Astrocyte of the cerebellum (primary cell): ENCODE measurements around the gene TUBGCP5.
"Not testable (repeated sequence)": the region's sequence is repeated elsewhere in the genome, so short reads cannot be mapped to it uniquely, and the experiment has no call there.

Experiments
- DNase-seq: peaks from one replicate; pipeline ENCODE4 v3.0.0-alpha.2; 2011; ENCODE audit warnings: low read depth
- H3K4me3 ChIP-seq: 2 replicates; pipeline ENCODE4 v1.5.1; 2011; ENCODE audit warnings: mild to moderate bottlenecking, low read depth, low read length, moderate library complexity
- CTCF ChIP-seq: IDR thresholded peaks from 2 replicates; pipeline ENCODE4 v1.5.1; 2012; ENCODE audit warnings: low read length, low read depth, moderate library complexity, mild to moderate bottlenecking; ENCODE audit errors: missing control alignments
- in situ Hi-C: cut with HindIII; loops from 2 replicates; pipeline ENCODE4 v1.10.0; 2017; ENCODE audit warnings: low sequenced_read_pairs

Gene TUBGCP5

GRCh38 chr15:22989576-22990477 is 49.5 kb downstream of the TUBGCP5 start:
- H3K4me3 ChIP-seq, result no peak overlapping the region
- in situ Hi-C loops, result no loop called here
- no peak for TF ChIP-seq CTCF
- DNase-seq, result no peak

GRCh38 chr15:22988811-22989210 is 50.6 kb downstream of the TUBGCP5 start:
- DNase-seq, result no peak
- H3K4me3 ChIP-seq, result no peak overlapping the region
- no peak for TF ChIP-seq CTCF
- in situ Hi-C loops, result no loop called here

GRCh38 chr15:22981931-22982330 is 57.4 kb downstream of the TUBGCP5 start:
- DNase-seq, H3K4me3 ChIP-seq, in situ Hi-C loops: not testable (repeated sequence)

- no peak for TF ChIP-seq CTCF
- DNase-seq, result no peak
- peak overlapping the region; percentile 74 for H3K4me3 ChIP-seq
- in situ Hi-C loops, result no loop called here
These were observed 58.1 kb downstream of the TUBGCP5 start for GRCh38 chr15:22981051-22981840.

- peak; percentile 61 for DNase-seq
- peak within 1 kb of the TSS; percentile 74 for H3K4me3 ChIP-seq
- in situ Hi-C loops, result no loop called here
- TF ChIP-seq CTCF, result no peak
These were observed 58.9 kb downstream of the TUBGCP5 start, which contains the start of gene CYFIP1 for GRCh38 chr15:22980189-22981050. CYFIP1 (minus strand) TSS chr15:22980368; CDS start chr15:22947285, 33,083 bp downstream.

- DNase-seq, result no peak
These were observed 59.9 kb downstream of the TUBGCP5 start for GRCh38 chr15:22979238-22980188.

More at GRCh38 chr15:22979238-22980188, 59.9 kb downstream of the TUBGCP5 start:
- peak overlapping the region; percentile 74 for H3K4me3 ChIP-seq
- in situ Hi-C loops, result no loop called here
- no peak for TF ChIP-seq CTCF
